H1 (cell line): ENCODE measurements around the gene ALOX15B. TPM values are rescaled to one million over a fixed set of nuclear protein-coding genes. Genes with fewer than 3 reads are reported as not detected.

ENCODE experiments used
- CTCF ChIA-PET: fragments of 300-600 bp; sonication (Branson Sonifier 250); formaldehyde crosslinking; loops from one replicate; lab custom pipeline; 2021; ENCODE audit not compliant: partially characterized antibody; lab: Charles Lee
- POLR2A ChIA-PET: fragments of 300-600 bp; sonication (Branson Sonifier 250); formaldehyde crosslinking; loops from one replicate; lab custom pipeline; 2021; ENCODE audit warnings: inconsistent platforms; ENCODE audit not compliant: partially characterized antibody; lab: Charles Lee
- DNase-seq, 2 experiments: peaks; one replicate each; pipeline versions ENCODE4 v3.0.0 to v3.0.0-alpha.2; 2010 to 2022; ENCODE audit warnings: low spot score in 2 of 2, low read depth in 1 of 2, mixed read lengths in 1 of 2
- FAIRE-seq: peaks from 2 replicates; lab custom pipeline; 2011; peaks lifted over from hg19 to GRCh38; lab: Jason Lieb, UNC
- H2AFZ ChIP-seq: 2 replicates; pipeline ENCODE4 v1.8.1; 2012; ENCODE audit warnings: low read length, inconsistent platforms
- H2AK5ac ChIP-seq: 2 replicates; pipeline ENCODE4 v1.6.1; 2013; ENCODE audit warnings: low read depth, low read length
- H2BK120ac ChIP-seq: replicated peaks from 2 replicates; pipeline ENCODE3; 2013; ENCODE audit warnings: low read depth, low read length, inconsistent platforms
- H2BK12ac ChIP-seq: 2 replicates; pipeline ENCODE4 v1.6.1; 2013; ENCODE audit warnings: low read depth, low read length
- H2BK15ac ChIP-seq: 2 replicates; pipeline ENCODE4 v1.6.1; 2013; ENCODE audit warnings: low read length
- H2BK20ac ChIP-seq: 2 replicates; pipeline ENCODE4 v1.6.1; 2013; ENCODE audit warnings: low read length
- H2BK5ac ChIP-seq: 2 replicates; pipeline ENCODE4 v1.6.1; 2013; ENCODE audit warnings: low read depth, low read length
- H3K14ac ChIP-seq: 2 replicates; pipeline ENCODE4 v1.6.1; 2013; ENCODE audit warnings: inconsistent platforms; ENCODE audit not compliant: insufficient read length
- H3K18ac ChIP-seq: 2 replicates; pipeline ENCODE4 v1.6.1; 2013; ENCODE audit warnings: low read length; ENCODE audit errors: extremely low read depth
- H3K23ac ChIP-seq: 2 replicates; pipeline ENCODE4 v1.6.1; 2013; ENCODE audit warnings: inconsistent platforms; ENCODE audit not compliant: insufficient read length
- H3K23me2 ChIP-seq: 2 replicates; pipeline ENCODE4 v1.6.1; 2013; ENCODE audit warnings: low read depth, low read length
- H3K27ac ChIP-seq: 2 replicates; pipeline ENCODE4 v1.6.1; 2011; ENCODE audit warnings: low read depth, low read length, inconsistent platforms
- H3K27me3 ChIP-seq, 4 experiments: replicated peaks in 1 of 4; 1 replicate in 1 of 4; 2 replicates in 3 of 4; pipeline versions ENCODE4 v1.6.1 to v1.8.1; 2011 to 2013; ENCODE audit warnings: low read length in 3 of 4, mild to moderate bottlenecking in 3 of 4, inconsistent platforms in 2 of 4, mixed read lengths in 2 of 4, moderate library complexity in 1 of 4; ENCODE audit not compliant: control insufficient read depth in 3 of 4, insufficient read depth in 3 of 4; ENCODE audit errors: extremely low read depth in 1 of 4
- H3K36me3 ChIP-seq, 4 experiments: 2 replicates each; pipeline versions ENCODE4 v1.6.1 to v1.8.1; 2011 to 2013; ENCODE audit warnings: mild to moderate bottlenecking in 4 of 4, low read length in 3 of 4, moderate library complexity in 2 of 4, control low read depth in 1 of 4, inconsistent platforms in 1 of 4; ENCODE audit not compliant: insufficient read depth in 4 of 4, control insufficient read depth in 2 of 4
- H3K4ac ChIP-seq: replicated peaks from 2 replicates; pipeline ENCODE3; 2013; ENCODE audit warnings: low read length, low read depth, mixed read lengths, inconsistent platforms; ENCODE audit not compliant: insufficient read length
- H3K4me1 ChIP-seq, 4 experiments: replicated peaks in 1 of 4; 1 replicate in 1 of 4; 2 replicates in 3 of 4; pipeline versions ENCODE4 v1.6.1 to v1.8.1; 2011 to 2013; ENCODE audit warnings: low read length in 3 of 4, inconsistent platforms in 2 of 4, mixed read lengths in 1 of 4; ENCODE audit not compliant: insufficient read depth in 4 of 4, control insufficient read depth in 3 of 4
- H3K4me2 ChIP-seq, 2 experiments: 2 replicates each; pipeline versions ENCODE4 v1.6.1 to v1.8.1; 2011 to 2013; ENCODE audit warnings: low read depth in 2 of 2, low read length in 2 of 2, control low read depth in 1 of 2, inconsistent platforms in 1 of 2, mild to moderate bottlenecking in 1 of 2; ENCODE audit not compliant: insufficient read depth in 1 of 2
- H3K4me3 ChIP-seq, 4 experiments: fragments of 200-600, 300-600 bp in 1 of 4; sonication (generic), shearing (Covaris generic), sonication (Bioruptor Twin) in 1 of 4; 2 replicates each; pipeline versions ENCODE4 v1.5.1 to v1.8.1; 2011 to 2016; ENCODE audit warnings: low read length in 4 of 4, low read depth in 3 of 4, control low read depth in 2 of 4, inconsistent platforms in 2 of 4, mild to moderate bottlenecking in 2 of 4, mixed read lengths in 1 of 4, moderate library complexity in 1 of 4; ENCODE audit not compliant: insufficient read depth in 2 of 4; ENCODE audit errors: extremely low read depth in 1 of 4
- H3K56ac ChIP-seq: replicated peaks from 2 replicates; pipeline ENCODE3; 2013; ENCODE audit warnings: low read depth, mild to moderate bottlenecking, mixed read lengths, low read length, inconsistent platforms; ENCODE audit not compliant: insufficient read length
- H3K79me1 ChIP-seq: 2 replicates; pipeline ENCODE4 v1.6.1; 2013; ENCODE audit warnings: low read depth, low read length, control low read depth
- H3K79me2 ChIP-seq, 2 experiments: 2 replicates each; pipeline versions ENCODE4 v1.6.1 to v1.8.1; 2012 to 2013; ENCODE audit warnings: low read length in 2 of 2, mild to moderate bottlenecking in 2 of 2, inconsistent platforms in 1 of 2; ENCODE audit not compliant: insufficient read depth in 2 of 2, control insufficient read depth in 1 of 2
- H3K9ac ChIP-seq, 4 experiments: replicated peaks in 1 of 4; 1 replicate in 1 of 4; 2 replicates in 3 of 4; pipeline versions ENCODE4 v1.6.1 to v1.8.1; 2011 to 2013; ENCODE audit warnings: low read depth in 3 of 4, low read length in 3 of 4, control low read depth in 2 of 4, mild to moderate bottlenecking in 2 of 4, moderate library complexity in 2 of 4, inconsistent platforms in 1 of 4; ENCODE audit errors: extremely low read depth in 1 of 4
- H3K9me3 ChIP-seq, 2 experiments: 2 replicates each; pipeline versions ENCODE4 v1.6.1 to v1.8.1; 2012 to 2013; ENCODE audit warnings: mild to moderate bottlenecking in 2 of 2, moderate library complexity in 2 of 2, control low read depth in 1 of 2, inconsistent platforms in 1 of 2, low read depth in 1 of 2, low read length in 1 of 2, mixed read lengths in 1 of 2; ENCODE audit not compliant: insufficient read depth in 2 of 2
- H4K20me1 ChIP-seq, 2 experiments: replicated peaks in 1 of 2; 2 replicates each; pipeline versions ENCODE3 to v1.8.1; 2011 to 2013; ENCODE audit warnings: inconsistent platforms in 2 of 2, low read length in 2 of 2, mild to moderate bottlenecking in 1 of 2; ENCODE audit not compliant: insufficient read depth in 2 of 2, control insufficient read depth in 1 of 2
- H4K5ac ChIP-seq: 2 replicates; pipeline ENCODE4 v1.6.1; 2013; ENCODE audit warnings: low read length, low read depth, mixed read lengths, inconsistent platforms; ENCODE audit not compliant: insufficient read length
- H4K8ac ChIP-seq: 2 replicates; pipeline ENCODE4 v1.8.0; 2013; ENCODE audit warnings: mild to moderate bottlenecking, moderate library complexity, low read length, inconsistent platforms; ENCODE audit not compliant: insufficient read depth; ENCODE audit errors: extremely low read depth
- H4K91ac ChIP-seq: replicated peaks from 2 replicates; pipeline ENCODE3; 2013; ENCODE audit warnings: low read length, mixed read lengths, inconsistent platforms; ENCODE audit not compliant: insufficient read length
- NRF1 ChIP-seq: IDR thresholded peaks from 2 replicates; pipeline ENCODE4 v1.6.1; 2011; ENCODE audit warnings: mild to moderate bottlenecking, low read depth, low read length, improper control_type of control experiment
- SIRT6 ChIP-seq: IDR thresholded peaks from one replicate; pipeline ENCODE4 v1.7.1; 2012; ENCODE audit warnings: low read length, inconsistent platforms
- YY1 ChIP-seq: IDR thresholded peaks from 2 replicates; pipeline ENCODE4 v1.6.1; 2011; ENCODE audit warnings: low read depth, mild to moderate bottlenecking, low read length
- WGBS, 2 experiments: shearing (Covaris generic) in 1 of 2; methylation state at CpG; one replicate each; pipeline versions ENCODE4 v1.1.6 to v1.1.7; 2013 to 2015; ENCODE audit warnings: low lambda C conversion rate in 2 of 2, mixed read lengths in 2 of 2, inconsistent platforms in 1 of 2, low coverage in 1 of 2, missing lambda C conversion rate in 1 of 2; ENCODE audit not compliant: insufficient replicate concordance in 2 of 2, insufficient coverage in 1 of 2, insufficient read length in 1 of 2; ENCODE audit errors: extremely low coverage in 1 of 2, missing lambda C conversion rate in 1 of 2; 5-methylcytosine and 5-hydroxymethylcytosine counted together
- polyA plus RNA-seq, 7 experiments: library from polyadenylated mRNA; depleted of rRNA in 3 of 7; stranded (reverse) in 5 of 7; unstranded in 2 of 7; fragments of >200 nt in 5 of 7; fragments of 200-250 nt in 2 of 7; gene quantifications; 1 replicate in 5 of 7; 2 replicates in 1 of 7; 4 replicates in 1 of 7; pipeline versions ENCODE4 v1.2.1 to v1.2.3, GENCODE V29; 2011 to 2013; ENCODE audit warnings: missing spikeins in 2 of 7, mixed read lengths in 2 of 7
- total RNA-seq: library from RNA; stranded (reverse); fragmentation: NEBNext Ultra II Directional; extraction: Animal tissue kit (Norgen Biotek cat#: 25700); gene quantifications from 2 replicates; pipeline ENCODE4 v1.2.1, GENCODE V29; 2021
- TF ChIP-seq, protein P1 (sequence below): IDR thresholded peaks from 2 replicates; pipeline ENCODE4 v1.6.1; 2011; ENCODE audit warnings: low read length, improper control_type of control experiment

ALOX15B gene
- total and polyA plus RNA-seq, 2 of the 8 experiments (the other 6 are each of a cell fraction or from before 2014, with no cell fraction given) = 0.63 to 0.91 TPM

DNA sequence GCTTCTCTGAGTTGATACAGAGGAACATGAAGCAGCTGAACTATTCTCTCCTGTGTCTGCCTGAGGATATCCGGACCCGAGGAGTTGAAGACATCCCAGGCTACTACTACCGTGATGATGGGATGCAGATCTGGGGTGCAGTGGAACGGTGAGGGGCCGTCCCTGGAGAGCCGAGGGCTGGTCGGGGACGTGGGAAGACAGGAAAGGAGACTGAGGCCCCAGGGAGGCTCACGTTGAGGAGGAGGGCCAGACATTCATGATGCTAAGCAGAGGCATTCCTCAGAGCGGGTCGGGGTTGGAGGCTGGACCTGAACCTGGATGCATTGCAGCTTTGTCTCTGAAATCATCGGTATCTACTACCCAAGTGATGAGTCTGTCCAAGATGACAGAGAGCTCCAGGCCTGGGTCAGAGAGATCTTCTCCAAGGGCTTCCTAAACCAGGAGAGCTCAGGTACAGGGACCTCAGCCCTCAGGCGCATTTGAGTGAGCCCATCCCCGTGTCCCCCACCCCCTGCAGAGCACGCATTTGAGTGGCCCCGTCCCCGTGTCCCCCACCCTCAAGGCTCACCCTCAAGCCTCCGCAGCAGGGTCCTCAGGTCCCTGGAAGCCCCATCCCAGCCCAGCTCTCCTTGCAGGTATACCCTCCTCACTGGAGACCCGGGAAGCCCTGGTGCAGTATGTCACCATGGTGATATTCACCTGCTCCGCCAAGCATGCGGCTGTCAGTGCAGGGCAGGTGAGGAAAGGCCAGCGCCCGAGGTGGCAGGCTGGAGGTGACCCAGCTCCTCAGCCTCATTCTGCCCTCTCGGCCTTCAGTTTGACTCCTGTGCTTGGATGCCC, 8.3 kb downstream of the ALOX15B start:
- 90% methylated on average over 22 of the region's 24 CpGs; no CpG with 5 or more reads in 1 of the 2 experiments for WGBS, 2 experiments

More for the DNA sequence above, 8.3 kb downstream of the ALOX15B start:
- FAIRE-seq (no peak), DNase-seq (no peak)
- Histone ChIP-seq H3K9ac (no peak overlapping the region), H3K18ac (no peak overlapping the region), H3K4me1 (no peaks in the 10 kb centered on the region), H4K8ac (0 out of 2 replicates have a peak overlapping the region, but pooled peaks have one; percentile 38), H4K91ac (no peak overlapping the region), H3K4me3 (no peak overlapping the region), H3K4me2 (no peak overlapping the region), H2AFZ (no peak overlapping the region), H4K20me1 (no peaks in the 10 kb centered on the region), H3K56ac (no peak overlapping the region), H3K79me1 (no peaks in the 10 kb centered on the region), H3K36me3 (no peaks in the 10 kb centered on the region; a peak in 1 of 8 replicates), H2BK15ac (no peak overlapping the region), H3K23me2 (no peaks in the 10 kb centered on the region), H4K5ac (no peak overlapping the region), H3K27ac (no peak overlapping the region), H2BK5ac (no peak overlapping the region), H3K14ac (no peak overlapping the region), H3K23ac (no peak overlapping the region), H2BK120ac (no peak overlapping the region), H3K4ac (no peak overlapping the region), H2BK20ac (no peak overlapping the region), H3K9me3 (no peaks in the 10 kb centered on the region), H3K27me3 (peaks cover 0 to 3% (median 1%) of the 10 kb centered on the region in 4 experiments; a peak in 3 of 7 replicates), H3K79me2 (no peaks in the 10 kb centered on the region), H2BK12ac (no peak overlapping the region), H2AK5ac (no peak overlapping the region)
- CTCF ChIA-PET = interaction anchor here (0.6 to 2.8 kb wide), 12 partner anchors 10 to 303 kb away, joined by 3 to 19 read pairs (median 3); no protein-coding TSS in a partner anchor
- POLR2A ChIA-PET = interaction anchor here (2.3 kb wide), 1 partner anchor 126 kb away, joined by 7 read pairs; no protein-coding TSS in a partner anchor
- no peak for TF ChIP-seq SIRT6
- TF ChIP-seq, protein P1, sequence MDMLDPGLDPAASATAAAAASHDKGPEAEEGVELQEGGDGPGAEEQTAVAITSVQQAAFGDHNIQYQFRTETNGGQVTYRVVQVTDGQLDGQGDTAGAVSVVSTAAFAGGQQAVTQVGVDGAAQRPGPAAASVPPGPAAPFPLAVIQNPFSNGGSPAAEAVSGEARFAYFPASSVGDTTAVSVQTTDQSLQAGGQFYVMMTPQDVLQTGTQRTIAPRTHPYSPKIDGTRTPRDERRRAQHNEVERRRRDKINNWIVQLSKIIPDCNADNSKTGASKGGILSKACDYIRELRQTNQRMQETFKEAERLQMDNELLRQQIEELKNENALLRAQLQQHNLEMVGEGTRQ = no peak
- TF ChIP-seq YY1 = no peak
- TF ChIP-seq NRF1 = no peak
